Mesothelial cell of epicardium (in vitro differentiated cells): ENCODE data around the gene TRPT1. TPM values are rescaled to one million over a fixed set of nuclear protein-coding genes. Genes with fewer than 3 reads are reported as not detected.

Source experiments
- DNase-seq, 2 experiments: peaks; one replicate each; pipeline ENCODE4 v3.0.0; 2021; ENCODE audit warnings: low spot score in 2 of 2; ENCODE audit not compliant: unreplicated experiment in 2 of 2
- H3K27ac Mint-ChIP-seq: 2 replicates; pipeline ENCODE4 v1.8.0; 2021; ENCODE audit warnings: mixed read lengths
- H3K27me3 Mint-ChIP-seq: 2 replicates; pipeline ENCODE4 v1.8.0; 2021; ENCODE audit warnings: low read depth, mixed read lengths
- H3K36me3 Mint-ChIP-seq: 2 replicates; pipeline ENCODE4 v1.8.0; 2021; ENCODE audit warnings: mixed read lengths
- H3K4me1 Mint-ChIP-seq: 2 replicates; pipeline ENCODE4 v1.8.0; 2021; ENCODE audit warnings: mixed read lengths
- H3K4me3 Mint-ChIP-seq: 2 replicates; pipeline ENCODE4 v1.8.0; 2021; ENCODE audit warnings: mild to moderate bottlenecking, moderate library complexity, mixed read lengths
- H3K9me3 Mint-ChIP-seq: 2 replicates; pipeline ENCODE4 v1.8.0; 2021; ENCODE audit warnings: mixed read lengths
- CTCF ChIP-seq: fragments of 200-600 bp; sonication (generic); IDR thresholded peaks from one replicate; pipeline ENCODE4 v1.5.0; 2021; ENCODE audit warnings: antibody characterized with exemption; ENCODE audit not compliant: unreplicated experiment
- total RNA-seq: library from RNA; stranded (reverse); gene quantifications from 3 replicates; pipeline ENCODE4 v1.2.1, GENCODE V29; 2021

TRPT1 gene
- total RNA-seq, 1 donor from 2014 or later: 41.1 TPM

- Mint-ChIP-seq H3K4me1 (peaks cover 30% of the 10 kb centered on the region), H3K4me3 (peak overlapping the region; percentile 83), H3K36me3 (no peaks in the 10 kb centered on the region), H3K9me3 (no peaks in the 10 kb centered on the region), H3K27ac (no peak overlapping the region), H3K27me3 (no peaks in the 10 kb centered on the region)
- no peak for DNase-seq
- TF ChIP-seq CTCF: no peak
These were observed 5.6 kb upstream of the TRPT1 start for GRCh38 chr11:64231546-64231945.

GRCh38 chr11:64230985-64231365, 5.0 kb upstream of the TRPT1 start:
- Mint-ChIP-seq H3K9me3 (no peaks in the 10 kb centered on the region), H3K4me1 (peaks cover 30% of the 10 kb centered on the region), H3K27me3 (no peaks in the 10 kb centered on the region), H3K4me3 (peak overlapping the region; percentile 83), H3K36me3 (no peaks in the 10 kb centered on the region), H3K27ac (peak overlapping the region; percentile 85)
- no peak for TF ChIP-seq CTCF
- no peak for DNase-seq

GRCh38 chr11:64230171-64230984, 4.4 kb upstream of the TRPT1 start, which contains the start of gene DNAJC4:
Gene DNAJC4 (plus strand): TSS chr11:64230548. CDS start chr11:64230855, 307 bp downstream.
- no peak for TF ChIP-seq CTCF
- Mint-ChIP-seq H3K27me3 (no peaks in the 10 kb centered on the region), H3K36me3 (no peaks in the 10 kb centered on the region), H3K27ac (peak within 1 kb of the TSS; percentile 86), H3K4me3 (peak within 1 kb of the TSS; percentile 83), H3K4me1 (peaks cover 28% of the 10 kb centered on the region), H3K9me3 (no peaks in the 10 kb centered on the region)
- DNase-seq: peak; percentile 80 to 87

- no peak for TF ChIP-seq CTCF
- H3K4me3 Mint-ChIP-seq: peak overlapping the region; percentile 83
- H3K27ac Mint-ChIP-seq: peak overlapping the region; percentile 86
- DNase-seq: no peak
- no peaks in the 10 kb centered on the region for H3K9me3 Mint-ChIP-seq
- H3K27me3 Mint-ChIP-seq: no peaks in the 10 kb centered on the region
- peaks cover 29% of the 10 kb centered on the region for H3K4me1 Mint-ChIP-seq
- no peaks in the 10 kb centered on the region for H3K36me3 Mint-ChIP-seq
These were observed 3.8 kb upstream of the TRPT1 start for GRCh38 chr11:64229744-64230170.

- DNase-seq: no peak
- Mint-ChIP-seq H3K27ac (peak overlapping the region; percentile 86), H3K36me3 (no peaks in the 10 kb centered on the region), H3K4me1 (peaks cover 29% of the 10 kb centered on the region), H3K27me3 (no peaks in the 10 kb centered on the region), H3K9me3 (no peaks in the 10 kb centered on the region), H3K4me3 (peak overlapping the region; percentile 83)
- no peak for TF ChIP-seq CTCF
These were observed 3.2 kb upstream of the TRPT1 start for GRCh38 chr11:64229090-64229743.
